Astrocyte of the spinal cord (primary cell): ENCODE results near the gene EDEM3.

ENCODE experiments used
- DNase-seq: peaks from one replicate; pipeline ENCODE4 v3.0.0; 2011; ENCODE audit warnings: low read depth, low spot score
- H3K4me3 ChIP-seq: 2 replicates; pipeline ENCODE4 v1.5.1; 2011; ENCODE audit warnings: low read depth, mild to moderate bottlenecking, low read length, moderate library complexity
- in situ Hi-C: cut with HindIII; loops from 2 replicates; pipeline ENCODE4 v1.10.0; 2017; ENCODE audit warnings: low sequenced_read_pairs
- TF ChIP-seq, protein P1 (sequence below): IDR thresholded peaks from 2 replicates; pipeline ENCODE4 v1.5.1; 2012; ENCODE audit warnings: low read depth, mild to moderate bottlenecking, low read length, inconsistent platforms

Gene EDEM3

DNA sequence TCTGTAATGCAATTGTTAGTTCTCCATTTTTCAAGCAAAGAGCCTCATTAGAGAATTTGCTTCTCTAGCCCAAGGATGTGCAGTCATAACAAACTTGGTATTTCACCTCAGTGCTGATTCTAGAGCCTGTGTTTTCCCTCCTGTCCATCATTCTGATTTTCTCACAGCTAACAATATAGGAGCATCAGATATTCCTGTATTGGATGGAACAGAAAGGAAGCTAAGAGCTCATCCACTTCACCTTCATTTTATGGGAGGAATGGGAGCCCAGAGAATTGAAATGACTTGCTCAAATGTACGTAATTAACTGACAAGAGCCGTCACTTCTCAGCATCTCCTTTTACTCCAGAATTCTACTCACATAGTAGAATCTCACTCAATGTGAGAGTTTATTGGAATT, 96.6 kb downstream of the EDEM3 start:
- TF ChIP-seq, protein P1, sequence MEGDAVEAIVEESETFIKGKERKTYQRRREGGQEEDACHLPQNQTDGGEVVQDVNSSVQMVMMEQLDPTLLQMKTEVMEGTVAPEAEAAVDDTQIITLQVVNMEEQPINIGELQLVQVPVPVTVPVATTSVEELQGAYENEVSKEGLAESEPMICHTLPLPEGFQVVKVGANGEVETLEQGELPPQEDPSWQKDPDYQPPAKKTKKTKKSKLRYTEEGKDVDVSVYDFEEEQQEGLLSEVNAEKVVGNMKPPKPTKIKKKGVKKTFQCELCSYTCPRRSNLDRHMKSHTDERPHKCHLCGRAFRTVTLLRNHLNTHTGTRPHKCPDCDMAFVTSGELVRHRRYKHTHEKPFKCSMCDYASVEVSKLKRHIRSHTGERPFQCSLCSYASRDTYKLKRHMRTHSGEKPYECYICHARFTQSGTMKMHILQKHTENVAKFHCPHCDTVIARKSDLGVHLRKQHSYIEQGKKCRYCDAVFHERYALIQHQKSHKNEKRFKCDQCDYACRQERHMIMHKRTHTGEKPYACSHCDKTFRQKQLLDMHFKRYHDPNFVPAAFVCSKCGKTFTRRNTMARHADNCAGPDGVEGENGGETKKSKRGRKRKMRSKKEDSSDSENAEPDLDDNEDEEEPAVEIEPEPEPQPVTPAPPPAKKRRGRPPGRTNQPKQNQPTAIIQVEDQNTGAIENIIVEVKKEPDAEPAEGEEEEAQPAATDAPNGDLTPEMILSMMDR = no peak
- no peak for DNase-seq
- in situ Hi-C loops = no loop called here

DNA sequence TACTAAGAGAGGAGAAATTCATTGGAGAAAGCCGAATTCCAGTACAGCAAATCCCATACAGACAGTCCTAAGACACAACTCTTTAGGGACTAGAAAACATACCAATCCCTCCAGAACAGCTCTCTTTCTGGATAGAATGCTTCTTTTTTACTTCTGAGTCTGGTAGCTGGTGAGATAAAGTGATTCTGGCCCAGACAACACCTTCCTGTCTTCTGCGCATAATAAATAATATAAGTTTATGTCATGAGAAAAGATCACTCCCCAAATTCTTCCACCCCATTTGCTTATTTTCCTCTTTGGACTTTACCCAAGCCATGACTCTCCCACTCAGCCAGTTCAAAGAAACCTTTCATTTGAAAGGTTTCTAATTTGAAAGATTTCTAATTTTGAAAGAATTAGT, 98.4 kb downstream of the EDEM3 start:
- DNase-seq = no peak
- in situ Hi-C loops = no loop called here
- no peak overlapping the region for H3K4me3 ChIP-seq
- TF ChIP-seq, protein P1 = no peak

More for the DNA sequence above, 96.6 kb downstream of the EDEM3 start:
- H3K4me3 ChIP-seq = no peak overlapping the region

DNA sequence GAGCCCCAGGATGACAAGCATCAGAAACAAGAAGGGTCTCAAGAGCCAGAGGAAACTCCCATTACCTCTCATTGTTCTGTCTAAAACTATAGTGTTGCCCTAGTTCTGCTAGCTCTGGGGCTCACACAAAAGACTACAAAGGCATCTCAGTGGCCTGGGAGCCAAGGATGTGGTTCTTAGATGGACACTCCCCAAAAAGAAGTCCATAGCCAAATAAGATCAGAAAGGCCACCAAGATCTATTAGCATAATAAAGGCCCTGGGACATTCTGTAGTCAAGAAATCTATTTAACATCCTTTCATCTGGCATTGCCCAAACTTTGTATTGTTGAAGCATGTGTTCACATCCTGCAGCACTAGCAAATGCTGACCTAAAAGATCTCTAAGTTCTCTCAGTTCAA, 99.5 kb downstream of the EDEM3 start:
- in situ Hi-C loops = no loop called here
- H3K4me3 ChIP-seq = no peak overlapping the region
- TF ChIP-seq, protein P1 = no peak
- DNase-seq = no peak

DNA sequence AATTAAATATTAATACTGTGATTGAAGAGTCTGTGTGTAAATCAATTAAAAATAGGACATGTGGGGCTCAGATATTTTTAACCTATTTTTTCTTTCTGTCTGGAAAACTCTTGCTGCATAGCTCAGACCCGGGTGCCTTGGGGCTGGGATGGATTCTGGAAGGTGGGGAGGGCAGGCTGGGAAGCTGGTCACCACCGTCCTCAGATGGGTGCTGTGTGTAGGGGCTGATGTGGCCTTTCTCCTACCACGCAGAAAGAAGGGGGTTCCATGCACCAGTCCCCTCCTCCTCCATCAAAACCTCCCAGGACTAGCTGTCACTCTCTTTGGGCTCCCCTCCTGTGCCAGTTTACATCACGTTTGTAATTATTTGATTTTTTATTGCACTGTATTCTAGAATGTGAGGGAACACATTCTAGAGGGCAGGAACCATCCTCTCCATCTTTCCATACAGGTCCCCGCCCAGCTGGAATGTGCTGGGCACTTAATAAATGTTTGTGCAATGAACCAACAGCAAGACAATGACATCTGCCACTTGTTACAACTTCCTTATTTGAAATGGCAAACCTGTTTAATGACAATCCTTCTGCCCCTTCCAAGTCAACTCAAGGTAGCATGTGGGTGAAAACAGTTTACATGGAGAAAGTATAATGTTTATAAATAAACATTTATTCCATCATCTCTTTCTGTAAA, 104.3 kb downstream of the EDEM3 start:
- no peak for DNase-seq
- TF ChIP-seq, protein P1 = no peak

DNA sequence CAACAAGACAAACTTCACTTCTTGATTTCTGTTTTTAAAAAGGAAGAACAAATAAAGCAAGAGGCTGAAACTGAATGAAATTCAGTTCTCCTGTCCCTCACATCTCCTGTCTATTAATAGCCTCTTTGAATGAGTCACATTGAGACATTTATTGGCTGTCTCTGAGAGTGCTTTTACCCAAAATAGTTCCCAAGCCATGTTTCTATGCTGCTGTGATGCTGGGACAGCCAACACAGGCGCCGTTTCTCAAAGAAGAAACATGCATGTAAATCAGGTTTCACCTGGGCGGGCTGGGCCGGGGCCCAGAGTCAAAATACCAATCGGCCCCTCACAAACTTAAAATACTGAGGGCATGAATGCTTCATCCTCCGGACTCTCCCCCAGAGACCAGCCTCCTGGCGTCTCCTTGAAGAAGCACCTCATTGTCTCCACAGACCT, 105.2 kb downstream of the EDEM3 start:
- no peak for DNase-seq
- TF ChIP-seq, protein P1 = no peak
- in situ Hi-C loops = no loop called here

More for the DNA sequence above, 104.3 kb downstream of the EDEM3 start:
- no peak overlapping the region for H3K4me3 ChIP-seq
- in situ Hi-C loops = no loop called here

DNA sequence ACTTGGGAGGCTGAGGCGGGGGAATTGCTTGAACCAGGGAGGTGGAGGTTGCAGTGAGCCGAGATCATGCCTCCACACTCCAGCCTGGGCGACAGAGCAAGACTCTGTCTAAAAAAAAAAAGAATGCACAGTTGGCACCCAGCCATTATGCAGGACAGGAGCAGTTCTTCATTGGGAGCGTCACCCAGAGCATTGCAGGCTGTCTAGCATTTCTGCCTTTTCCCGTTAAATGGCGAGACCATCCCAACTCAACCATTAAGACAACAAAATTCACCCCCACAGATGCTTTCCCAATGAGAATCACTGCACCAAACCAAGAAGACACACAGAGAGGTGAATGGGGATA, 105.8 kb downstream of the EDEM3 start:
- in situ Hi-C loops = no loop called here
- H3K4me3 ChIP-seq = no peak overlapping the region
- TF ChIP-seq, protein P1 = no peak

More for the DNA sequence above, 105.2 kb downstream of the EDEM3 start:
- H3K4me3 ChIP-seq = no peak overlapping the region

More for the DNA sequence above, 105.8 kb downstream of the EDEM3 start:
- DNase-seq = no peak
